HepG2 (cell line): ENCODE data around the gene STC2. TPM values are rescaled to one million over a fixed set of nuclear protein-coding genes. Genes with fewer than 3 reads are reported as not detected.

Experiments
- CEBPB ChIP-seq: IDR thresholded peaks from 2 replicates; pipeline ENCODE4 v1.6.1; 2011; ENCODE audit warnings: low read depth, low read length, improper control_type of control experiment, borderline replicate concordance
- NKX3-1 ChIP-seq: sonication (generic); formaldehyde crosslinking; IDR thresholded peaks from 2 replicates; pipeline ENCODE4 v1.5.0; 2020; ENCODE audit warnings: missing genetic modification reagents
- RCOR2 ChIP-seq: IDR thresholded peaks from 2 replicates; pipeline ENCODE4 v1.6.1; 2016; ENCODE audit warnings: missing biosample characterization, missing genetic modification reagents
- SRSF4 ChIP-seq: fragments of 200-400 bp; formaldehyde crosslinking; IDR thresholded peaks from one replicate; pipeline ENCODE4 v1.6.1; 2018; ENCODE audit warnings: mild to moderate bottlenecking, low read depth, low read length, moderate library complexity; ENCODE audit not compliant: poor library complexity, severe bottlenecking
- ZKSCAN8 ChIP-seq: IDR thresholded peaks from 2 replicates; pipeline ENCODE4 v1.6.1; 2016; ENCODE audit warnings: borderline replicate concordance, missing genetic modification reagents, missing compliant biosample characterization
- ZNF234 ChIP-seq: sonication (generic); formaldehyde crosslinking; conservative IDR thresholded peaks from 2 replicates; pipeline ENCODE4 v1.5.1; 2020; ENCODE audit warnings: mild to moderate bottlenecking, missing genetic modification reagents
- ZNF546 ChIP-seq: sonication (generic); formaldehyde crosslinking; conservative IDR thresholded peaks from 2 replicates; pipeline ENCODE4 v1.8.1; 2023; ENCODE audit warnings: mild to moderate bottlenecking, missing genetic modification reagents
- ZNF556 ChIP-seq: sonication (generic); formaldehyde crosslinking; IDR thresholded peaks from 2 replicates; pipeline ENCODE4 v1.4.0; 2020; ENCODE audit warnings: mild to moderate bottlenecking, missing genetic modification reagents, borderline replicate concordance
- ZNF737 ChIP-seq: sonication (generic); formaldehyde crosslinking; IDR thresholded peaks from 2 replicates; pipeline ENCODE4 v1.5.0; 2020; ENCODE audit warnings: missing genetic modification reagents, mild to moderate bottlenecking, borderline replicate concordance
- polyA plus RNA-seq, 8 experiments: library from polyadenylated mRNA; depleted of rRNA in 3 of 8; stranded (reverse) in 7 of 8; unstranded in 1 of 8; fragments of >200 nt; fragmentation: Illumina TruSeq in 4 of 8; extraction: Trizol in 4 of 8; gene quantifications; 2 replicates each; pipeline versions ENCODE4 v1.2.1 to v1.2.3, GENCODE V29; 2011 to 2016; ENCODE audit warnings: low read depth in 4 of 8, missing spikeins in 1 of 8, mixed read lengths in 1 of 8; ENCODE audit not compliant: insufficient read depth in 1 of 8
- total RNA-seq, 5 experiments: library from RNA; depleted of rRNA; stranded (reverse); fragments of >200 nt; fragmentation: Illumina TruSeq; extraction: Trizol; gene quantifications; 2 replicates each; pipeline ENCODE4 v1.2.3, GENCODE V29; 2016; ENCODE audit warnings: low read depth in 1 of 5
- TF ChIP-seq, protein P1 (sequence below): sonication (generic); formaldehyde crosslinking; IDR thresholded peaks from 2 replicates; pipeline ENCODE4 v1.5.0; 2020; ENCODE audit warnings: missing genetic modification reagents
- TF ChIP-seq, protein P2 (sequence below): sonication (generic); formaldehyde crosslinking; IDR thresholded peaks from 2 replicates; pipeline ENCODE4 v1.8.1; 2023; ENCODE audit warnings: mild to moderate bottlenecking, missing genetic modification reagents, borderline replicate concordance
- TF ChIP-seq, protein P3 (sequence below): sonication (generic); formaldehyde crosslinking; IDR thresholded peaks from 2 replicates; pipeline ENCODE4 v1.4.0; 2020; ENCODE audit warnings: missing genetic modification reagents
- TF ChIP-seq, protein P4 (sequence below): sonication (generic); formaldehyde crosslinking; IDR thresholded peaks from 2 replicates; pipeline ENCODE4 v1.5.1; 2020; ENCODE audit warnings: mild to moderate bottlenecking, missing genetic modification reagents, moderate library complexity
- TF ChIP-seq, protein P5 (sequence below): sonication (generic); formaldehyde crosslinking; IDR thresholded peaks from 2 replicates; pipeline ENCODE4 v1.4.0; 2020; ENCODE audit warnings: mild to moderate bottlenecking, missing genetic modification reagents
- TF ChIP-seq, protein P6 (sequence below): sonication (generic); formaldehyde crosslinking; IDR thresholded peaks from 2 replicates; pipeline ENCODE4 v1.4.0; 2020; ENCODE audit warnings: missing genetic modification reagents
- TF ChIP-seq, protein P7 (sequence below): sonication (generic); formaldehyde crosslinking; IDR thresholded peaks from 2 replicates; pipeline ENCODE4 v1.5.1; 2020; ENCODE audit warnings: mild to moderate bottlenecking, missing genetic modification reagents

The STC2 gene
- total and polyA plus RNA-seq, 2 of the 13 experiments (the other 11 are each of a cell fraction or from before 2014, with no cell fraction given): 27.1 to 69.2 TPM

DNA sequence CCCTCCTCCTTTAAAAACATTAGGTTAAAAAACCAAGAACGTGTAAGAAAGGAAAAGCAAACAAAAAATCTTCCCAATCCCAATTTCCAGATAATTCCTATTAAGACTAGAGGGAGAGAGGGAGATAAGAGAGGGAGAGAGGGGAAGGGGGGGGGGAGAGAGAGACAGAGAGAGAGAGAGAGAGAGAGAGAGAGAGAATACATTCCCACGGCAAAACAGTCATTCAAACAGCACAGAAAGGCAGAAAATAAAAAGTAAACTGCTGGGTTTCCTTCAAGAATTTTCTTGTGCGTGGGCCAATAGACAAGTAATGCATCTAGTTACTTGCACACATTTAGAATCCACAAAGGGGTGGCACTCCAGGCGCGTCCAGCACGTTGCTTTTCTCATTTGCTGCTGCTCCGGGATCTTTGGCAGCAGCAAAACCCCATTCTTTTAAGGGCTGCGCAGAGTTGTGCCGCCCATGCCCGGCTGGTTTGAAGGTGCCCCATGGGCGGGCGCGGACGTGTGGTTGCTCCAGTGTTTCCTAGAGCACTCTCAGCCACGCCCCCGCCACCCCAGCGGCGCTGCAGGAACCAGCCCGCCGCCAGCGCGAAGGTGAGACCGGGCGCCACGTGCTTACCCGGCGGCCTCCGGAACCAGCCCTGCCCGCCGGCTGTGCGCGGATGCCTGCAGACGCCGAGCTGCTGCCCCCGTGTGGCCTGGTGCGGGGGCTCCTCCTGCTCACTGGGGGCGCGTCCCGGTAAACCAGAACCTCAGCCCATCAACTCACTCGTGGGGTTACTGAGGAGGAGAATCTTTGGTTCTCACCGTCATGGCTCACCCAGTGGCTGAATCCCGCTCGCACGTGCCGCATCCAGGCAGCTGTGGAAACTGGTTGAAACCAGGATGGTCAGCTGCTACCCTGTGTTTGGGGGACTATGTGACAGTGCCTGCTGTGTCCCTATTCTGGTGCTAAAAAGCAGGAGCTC is 44.6 kb downstream of the STC2 start (continued):
- TF ChIP-seq ZNF234 (CRISPR knock-in tag) (peak; percentile 94; the same call in 1 of the 2 replicates), ZNF546 (CRISPR knock-in tag) (peak; percentile 99), SRSF4 (no peak), ZKSCAN8 (CRISPR knock-in tag) (0 out of 2 replicates have a peak, but pooled peaks have one; percentile 68), ZNF556 (CRISPR knock-in tag) (peak; percentile 55; the same call in 1 of the 2 replicates), ZNF737 (CRISPR knock-in tag) (no peak), RCOR2 (CRISPR knock-in tag) (0 out of 2 replicates have a peak, but pooled peaks have one; percentile 56), CEBPB (no peak), NKX3-1 (CRISPR knock-in tag) (peak; percentile 99)
- TF ChIP-seq, protein P1, sequence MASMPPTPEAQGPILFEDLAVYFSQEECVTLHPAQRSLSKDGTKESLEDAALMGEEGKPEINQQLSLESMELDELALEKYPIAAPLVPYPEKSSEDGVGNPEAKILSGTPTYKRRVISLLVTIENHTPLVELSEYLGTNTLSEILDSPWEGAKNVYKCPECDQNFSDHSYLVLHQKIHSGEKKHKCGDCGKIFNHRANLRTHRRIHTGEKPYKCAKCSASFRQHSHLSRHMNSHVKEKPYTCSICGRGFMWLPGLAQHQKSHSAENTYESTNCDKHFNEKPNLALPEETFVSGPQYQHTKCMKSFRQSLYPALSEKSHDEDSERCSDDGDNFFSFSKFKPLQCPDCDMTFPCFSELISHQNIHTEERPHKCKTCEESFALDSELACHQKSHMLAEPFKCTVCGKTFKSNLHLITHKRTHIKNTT (CRISPR knock-in tag): no peak
- TF ChIP-seq, protein P2, sequence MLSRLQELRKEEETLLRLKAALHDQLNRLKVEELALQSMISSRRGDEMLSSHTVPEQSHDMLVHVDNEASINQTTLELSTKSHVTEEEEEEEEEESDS (CRISPR knock-in tag): peak; percentile 96
- TF ChIP-seq, protein P3, sequence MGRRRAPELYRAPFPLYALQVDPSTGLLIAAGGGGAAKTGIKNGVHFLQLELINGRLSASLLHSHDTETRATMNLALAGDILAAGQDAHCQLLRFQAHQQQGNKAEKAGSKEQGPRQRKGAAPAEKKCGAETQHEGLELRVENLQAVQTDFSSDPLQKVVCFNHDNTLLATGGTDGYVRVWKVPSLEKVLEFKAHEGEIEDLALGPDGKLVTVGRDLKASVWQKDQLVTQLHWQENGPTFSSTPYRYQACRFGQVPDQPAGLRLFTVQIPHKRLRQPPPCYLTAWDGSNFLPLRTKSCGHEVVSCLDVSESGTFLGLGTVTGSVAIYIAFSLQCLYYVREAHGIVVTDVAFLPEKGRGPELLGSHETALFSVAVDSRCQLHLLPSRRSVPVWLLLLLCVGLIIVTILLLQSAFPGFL: no peak
- TF ChIP-seq, protein P4, sequence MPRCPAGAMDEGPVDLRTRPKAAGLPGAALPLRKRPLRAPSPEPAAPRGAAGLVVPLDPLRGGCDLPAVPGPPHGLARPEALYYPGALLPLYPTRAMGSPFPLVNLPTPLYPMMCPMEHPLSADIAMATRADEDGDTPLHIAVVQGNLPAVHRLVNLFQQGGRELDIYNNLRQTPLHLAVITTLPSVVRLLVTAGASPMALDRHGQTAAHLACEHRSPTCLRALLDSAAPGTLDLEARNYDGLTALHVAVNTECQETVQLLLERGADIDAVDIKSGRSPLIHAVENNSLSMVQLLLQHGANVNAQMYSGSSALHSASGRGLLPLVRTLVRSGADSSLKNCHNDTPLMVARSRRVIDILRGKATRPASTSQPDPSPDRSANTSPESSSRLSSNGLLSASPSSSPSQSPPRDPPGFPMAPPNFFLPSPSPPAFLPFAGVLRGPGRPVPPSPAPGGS: peak; percentile 99
- TF ChIP-seq, protein P5, sequence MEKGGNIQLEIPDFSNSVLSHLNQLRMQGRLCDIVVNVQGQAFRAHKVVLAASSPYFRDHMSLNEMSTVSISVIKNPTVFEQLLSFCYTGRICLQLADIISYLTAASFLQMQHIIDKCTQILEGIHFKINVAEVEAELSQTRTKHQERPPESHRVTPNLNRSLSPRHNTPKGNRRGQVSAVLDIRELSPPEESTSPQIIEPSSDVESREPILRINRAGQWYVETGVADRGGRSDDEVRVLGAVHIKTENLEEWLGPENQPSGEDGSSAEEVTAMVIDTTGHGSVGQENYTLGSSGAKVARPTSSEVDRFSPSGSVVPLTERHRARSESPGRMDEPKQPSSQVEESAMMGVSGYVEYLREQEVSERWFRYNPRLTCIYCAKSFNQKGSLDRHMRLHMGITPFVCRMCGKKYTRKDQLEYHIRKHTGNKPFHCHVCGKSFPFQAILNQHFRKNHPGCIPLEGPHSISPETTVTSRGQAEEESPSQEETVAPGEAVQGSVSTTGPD (CRISPR knock-in tag): no peak
- TF ChIP-seq, protein P6, sequence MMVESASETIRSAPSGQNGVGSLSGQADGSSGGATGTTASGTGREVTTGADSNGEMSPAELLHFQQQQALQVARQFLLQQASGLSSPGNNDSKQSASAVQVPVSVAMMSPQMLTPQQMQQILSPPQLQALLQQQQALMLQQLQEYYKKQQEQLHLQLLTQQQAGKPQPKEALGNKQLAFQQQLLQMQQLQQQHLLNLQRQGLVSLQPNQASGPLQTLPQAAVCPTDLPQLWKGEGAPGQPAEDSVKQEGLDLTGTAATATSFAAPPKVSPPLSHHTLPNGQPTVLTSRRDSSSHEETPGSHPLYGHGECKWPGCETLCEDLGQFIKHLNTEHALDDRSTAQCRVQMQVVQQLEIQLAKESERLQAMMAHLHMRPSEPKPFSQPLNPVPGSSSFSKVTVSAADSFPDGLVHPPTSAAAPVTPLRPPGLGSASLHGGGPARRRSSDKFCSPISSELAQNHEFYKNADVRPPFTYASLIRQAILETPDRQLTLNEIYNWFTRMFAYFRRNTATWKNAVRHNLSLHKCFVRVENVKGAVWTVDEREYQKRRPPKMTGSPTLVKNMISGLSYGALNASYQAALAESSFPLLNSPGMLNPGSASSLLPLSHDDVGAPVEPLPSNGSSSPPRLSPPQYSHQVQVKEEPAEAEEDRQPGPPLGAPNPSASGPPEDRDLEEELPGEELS: peak; percentile 82
- TF ChIP-seq, protein P7, sequence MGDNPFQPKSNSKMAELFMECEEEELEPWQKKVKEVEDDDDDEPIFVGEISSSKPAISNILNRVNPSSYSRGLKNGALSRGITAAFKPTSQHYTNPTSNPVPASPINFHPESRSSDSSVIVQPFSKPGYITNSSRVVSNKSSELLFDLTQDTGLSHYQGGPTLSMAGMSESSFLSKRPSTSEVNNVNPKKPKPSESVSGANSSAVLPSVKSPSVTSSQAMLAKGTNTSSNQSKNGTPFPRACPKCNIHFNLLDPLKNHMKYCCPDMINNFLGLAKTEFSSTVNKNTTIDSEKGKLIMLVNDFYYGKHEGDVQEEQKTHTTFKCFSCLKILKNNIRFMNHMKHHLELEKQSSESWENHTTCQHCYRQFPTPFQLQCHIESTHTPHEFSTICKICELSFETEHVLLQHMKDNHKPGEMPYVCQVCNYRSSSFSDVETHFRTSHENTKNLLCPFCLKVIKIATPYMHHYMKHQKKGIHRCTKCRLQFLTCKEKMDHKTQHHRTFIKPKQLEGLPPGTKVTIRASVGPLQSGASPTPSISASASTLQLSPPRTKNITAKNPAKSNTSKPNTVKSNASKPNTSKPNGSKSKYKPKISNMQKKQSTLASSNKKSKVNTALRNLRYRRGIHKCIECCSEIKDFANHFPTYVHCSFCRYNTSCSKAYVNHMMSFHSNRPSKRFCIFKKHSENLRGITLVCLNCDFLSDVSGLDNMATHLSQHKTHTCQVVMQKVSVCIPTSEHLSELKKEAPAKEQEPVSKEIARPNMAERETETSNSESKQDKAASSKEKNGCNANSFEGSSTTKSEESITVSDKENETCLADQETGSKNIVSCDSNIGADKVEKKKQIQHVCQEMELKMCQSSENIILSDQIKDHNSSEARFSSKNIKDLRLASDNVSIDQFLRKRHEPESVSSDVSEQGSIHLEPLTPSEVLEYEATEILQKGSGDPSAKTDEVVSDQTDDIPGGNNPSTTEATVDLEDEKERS (CRISPR knock-in tag): 0 out of 2 replicates have a peak, but pooled peaks have one; percentile 39
